GM19035 (cell line): ENCODE data around the gene LDLRAD4.

Source experiments
- ATAC-seq: cut with Tn5 transposase; IDR thresholded peaks from one replicate; pipeline ENCODE4 v1.9.1; 2021; ENCODE audit not compliant: unreplicated experiment

The LDLRAD4 gene

DNA sequence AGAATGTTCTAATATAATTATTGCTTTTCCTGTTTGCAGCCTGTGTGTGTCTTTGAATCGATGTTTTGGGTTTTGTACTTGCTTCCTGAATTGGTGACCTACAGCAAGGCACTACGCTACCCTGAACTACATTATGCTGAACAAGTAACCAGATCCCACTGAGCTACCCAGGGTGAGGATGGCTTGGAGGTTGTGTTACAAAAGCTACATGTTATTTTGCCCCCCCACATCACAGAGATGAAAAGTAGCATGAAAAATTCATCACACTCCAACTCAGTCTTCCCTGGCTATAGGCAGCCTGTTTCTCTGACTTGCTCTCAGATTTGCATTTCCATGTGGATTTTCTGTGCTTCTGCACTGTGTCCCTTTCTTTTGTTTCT lies 162.1 kb downstream of the LDLRAD4 start:
- ATAC-seq = no peak

DNA sequence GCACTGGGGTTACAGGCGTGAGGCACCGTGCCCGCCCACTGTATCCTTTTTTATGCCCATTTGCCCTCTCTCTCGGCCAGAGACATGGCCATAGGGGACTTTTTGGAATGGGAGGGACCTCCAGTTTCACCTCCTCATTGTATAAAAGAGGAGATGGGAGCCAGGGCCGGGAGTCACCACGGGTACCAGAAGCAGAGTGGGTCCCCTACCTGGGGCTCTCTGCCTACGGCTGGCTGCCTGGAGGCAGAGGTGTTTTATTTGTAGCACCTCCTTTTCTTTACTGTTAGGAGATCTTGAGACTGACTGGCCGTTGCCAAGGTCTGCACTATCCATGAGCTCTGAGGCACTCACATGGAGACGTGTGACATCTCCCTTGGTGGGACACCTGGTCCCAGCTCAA lies 162.8 kb downstream of the LDLRAD4 start:
- no peak for ATAC-seq

DNA sequence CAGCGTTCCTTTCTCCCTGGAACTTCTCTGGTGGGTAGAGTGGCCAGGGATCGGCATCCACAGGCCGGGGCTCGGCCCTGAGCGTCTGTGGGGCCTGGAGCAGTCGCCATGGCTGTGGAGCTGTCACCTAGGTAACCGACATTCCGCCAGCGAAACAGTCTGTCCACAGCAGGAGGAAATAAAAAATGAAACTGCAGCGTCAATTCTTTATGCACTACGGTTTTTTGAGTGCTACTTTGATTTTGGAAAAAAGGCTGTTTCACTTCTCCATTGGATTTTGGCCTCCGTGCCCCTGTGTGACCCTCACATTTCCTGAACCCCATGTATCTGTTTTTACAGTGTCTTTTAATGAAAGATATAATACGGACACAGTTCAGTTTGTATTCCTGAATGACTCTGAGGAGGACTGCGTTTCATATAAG lies 163.4 kb downstream of the LDLRAD4 start:
- ATAC-seq = no peak

DNA sequence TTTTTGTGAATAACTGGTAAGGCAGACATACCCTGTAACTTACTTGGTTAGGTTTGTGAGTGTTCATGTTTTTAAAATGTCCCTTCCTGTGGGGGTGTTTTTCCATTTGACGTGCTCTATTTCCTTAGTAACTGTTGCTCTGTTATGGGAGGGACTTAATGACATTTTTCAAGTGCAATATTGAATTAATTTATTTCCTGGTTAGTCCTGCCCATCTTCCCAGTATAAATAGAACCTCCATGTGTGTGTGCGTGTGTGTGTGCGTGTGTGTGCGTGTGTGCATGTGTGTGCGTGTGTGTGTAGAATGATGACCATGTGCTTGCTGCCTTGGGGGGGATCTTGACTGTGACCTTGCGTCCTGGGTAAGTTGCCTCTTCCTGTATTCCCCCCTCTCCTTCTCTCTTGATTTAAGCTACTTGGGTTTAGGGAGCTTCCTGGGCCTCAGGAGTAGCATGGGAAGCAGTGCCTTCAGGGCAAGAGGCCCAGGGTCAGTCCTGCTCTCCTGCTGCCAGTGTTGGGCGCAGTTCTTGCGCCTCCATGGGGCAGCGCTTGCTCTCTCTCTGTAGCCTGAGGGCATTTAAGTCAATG lies 163.9 kb downstream of the LDLRAD4 start:
- ATAC-seq = no peak

DNA sequence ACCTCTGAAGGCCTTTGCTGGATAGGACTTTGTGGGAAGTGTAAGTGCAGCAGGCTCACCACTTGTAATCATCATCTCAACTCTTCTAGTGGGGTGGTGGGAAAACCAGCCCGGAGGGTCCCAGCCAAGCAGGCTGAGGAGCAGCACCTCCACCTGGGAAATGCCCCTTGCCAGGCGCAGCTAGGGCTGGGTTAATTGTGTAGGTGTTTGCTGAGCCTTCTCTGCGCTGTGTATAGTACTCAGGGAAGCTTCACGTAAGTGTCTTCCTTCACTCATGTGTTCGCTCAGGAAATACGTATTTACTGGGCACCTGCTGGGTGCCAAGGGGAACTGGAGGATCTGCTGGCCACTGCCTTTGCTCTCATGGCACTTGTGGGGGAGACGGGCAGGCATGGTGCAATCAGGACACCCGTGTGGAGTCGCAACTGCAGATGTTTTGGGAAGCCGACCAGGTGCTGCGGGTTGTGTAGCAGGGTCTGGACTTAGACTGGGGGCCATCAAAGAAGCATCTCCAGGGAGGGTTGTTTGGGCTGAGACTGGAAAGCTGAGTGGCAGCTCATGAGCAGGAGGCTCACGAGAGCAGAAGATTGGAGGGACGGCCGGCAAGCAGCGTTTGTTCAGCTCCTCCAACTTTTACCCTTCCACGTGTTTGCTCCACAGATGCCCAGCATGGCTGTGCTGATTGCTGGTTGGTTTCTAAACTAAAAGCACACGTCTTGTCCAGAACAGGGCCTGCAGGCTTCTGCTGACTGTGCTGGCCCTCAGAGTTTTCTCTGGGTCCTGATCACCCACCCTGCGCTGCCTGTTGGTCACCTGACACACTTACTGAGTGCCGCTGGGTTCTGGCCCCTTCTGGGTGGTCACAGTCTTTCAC lies 164.6 kb downstream of the LDLRAD4 start:
- ATAC-seq = no peak

DNA sequence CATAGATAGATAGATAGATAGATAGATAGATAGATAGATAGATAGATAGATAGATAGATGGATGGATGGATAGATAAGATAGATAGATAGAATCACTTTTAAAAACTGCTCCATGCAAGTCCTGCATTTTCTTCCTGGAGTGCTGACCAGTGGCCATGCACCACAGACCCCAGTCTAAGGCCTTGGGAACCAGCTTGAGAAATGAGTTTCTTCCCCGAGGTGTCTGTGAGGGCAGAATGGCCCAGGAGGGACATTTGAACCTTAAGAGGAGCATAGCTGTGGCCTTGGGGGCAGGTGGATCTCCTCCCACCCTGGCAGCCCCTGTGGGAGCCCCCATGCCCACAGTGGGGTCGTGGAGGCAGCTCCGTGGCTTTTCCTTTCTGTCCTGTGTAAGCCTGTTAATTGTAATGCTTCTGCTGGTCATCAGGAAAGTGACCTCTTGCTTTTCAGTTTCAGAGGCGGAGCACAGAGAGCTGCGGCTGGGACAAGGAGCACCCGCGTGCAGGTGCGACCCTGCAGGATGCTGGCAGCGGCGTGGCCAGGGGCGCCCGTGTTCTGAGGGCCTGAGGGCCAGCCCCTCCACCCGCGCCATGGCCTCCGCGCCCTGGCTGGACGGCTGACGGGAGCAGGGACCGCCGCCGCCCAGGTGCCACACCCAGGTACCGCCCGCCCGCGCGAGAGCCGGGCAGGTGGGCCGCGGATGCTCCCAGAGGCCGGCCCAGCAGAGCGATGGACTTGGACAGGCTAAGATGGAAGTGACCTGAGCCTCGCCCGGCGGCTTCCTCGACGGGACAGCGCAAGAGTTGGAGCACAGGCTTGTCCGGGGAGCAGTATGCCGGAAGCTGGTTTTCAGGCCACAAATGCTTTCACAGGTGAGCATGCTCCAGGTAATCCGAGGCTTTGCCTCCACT lies 168.6 kb downstream of the LDLRAD4 start:
- ATAC-seq = no peak

DNA sequence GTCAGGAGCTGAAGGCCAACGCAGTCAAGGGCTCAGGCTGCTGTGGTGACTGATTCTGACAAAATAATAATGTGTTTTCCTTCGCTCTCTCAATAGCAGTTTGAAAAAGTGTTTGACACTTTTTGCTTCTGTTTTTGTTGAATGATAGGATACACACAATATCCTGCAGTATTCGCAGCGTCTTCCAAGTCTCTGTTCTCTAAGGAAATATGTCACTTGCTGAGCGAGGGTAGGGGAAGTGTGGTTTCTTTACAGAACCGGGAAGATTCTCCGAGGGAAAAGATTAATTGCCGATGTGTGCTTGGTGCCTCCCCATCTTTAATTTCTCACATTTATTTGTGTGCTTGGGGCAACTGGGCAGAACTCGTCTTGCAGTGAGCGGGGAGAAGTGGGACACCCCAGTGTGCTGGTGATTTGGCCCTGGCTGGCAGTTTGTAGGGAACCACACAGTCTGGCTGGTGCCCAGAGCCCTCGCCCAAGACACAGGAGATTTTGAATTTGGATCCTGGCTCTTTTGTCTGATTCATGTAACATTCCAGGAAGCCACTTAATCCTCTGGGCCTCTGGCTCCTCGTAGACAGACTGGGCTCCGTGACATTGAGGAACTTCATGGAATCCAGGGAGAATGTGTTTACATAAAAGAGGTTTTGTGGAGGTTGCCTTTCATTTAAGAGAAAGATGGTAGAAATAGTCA lies 169.4 kb downstream of the LDLRAD4 start:
- ATAC-seq = no peak

DNA sequence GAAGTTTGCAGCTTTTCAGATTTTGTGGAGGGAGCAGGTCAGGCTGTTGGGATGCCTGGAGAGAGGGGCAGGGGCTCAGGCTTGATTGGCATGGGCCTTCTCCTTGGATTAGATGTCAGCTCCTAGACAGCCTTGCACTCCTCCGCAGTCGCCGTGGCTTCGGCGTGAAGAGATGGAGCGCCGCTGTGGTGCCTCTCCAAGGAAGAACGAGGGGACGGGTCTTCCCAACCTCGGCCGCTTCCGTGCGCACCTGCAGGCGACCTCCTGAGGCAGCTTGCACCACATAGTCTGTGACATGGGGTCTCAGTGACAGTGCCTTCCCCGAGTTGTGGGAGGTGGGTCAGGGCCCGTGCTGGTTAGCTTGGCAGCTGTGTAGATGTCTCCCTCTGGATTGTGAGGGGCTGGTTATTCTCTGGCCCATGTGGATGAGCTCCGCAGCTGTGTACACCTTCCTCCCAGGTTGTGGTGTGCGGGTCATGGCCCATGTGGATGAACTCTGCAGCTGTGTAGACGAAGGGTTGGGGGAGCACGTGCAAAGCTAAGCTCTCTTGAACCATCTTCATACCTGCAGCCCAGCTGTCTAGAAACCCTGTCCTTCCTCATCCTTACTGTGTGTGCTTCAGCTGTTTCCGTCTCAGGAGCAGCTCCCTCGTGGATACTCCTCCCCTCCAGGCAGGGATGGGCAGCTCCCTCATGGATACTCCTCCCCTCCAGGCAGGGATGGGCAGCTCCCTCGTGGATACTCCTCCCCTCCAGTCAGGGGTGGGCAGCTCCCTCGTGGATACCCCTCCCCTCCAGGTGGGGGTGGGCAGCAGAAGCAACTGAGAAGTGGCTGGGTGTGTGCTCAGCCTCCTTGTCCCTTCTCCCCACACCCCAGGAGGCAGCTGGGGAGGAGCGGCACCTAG lies 170.3 kb downstream of the LDLRAD4 start:
- no peak for ATAC-seq

DNA sequence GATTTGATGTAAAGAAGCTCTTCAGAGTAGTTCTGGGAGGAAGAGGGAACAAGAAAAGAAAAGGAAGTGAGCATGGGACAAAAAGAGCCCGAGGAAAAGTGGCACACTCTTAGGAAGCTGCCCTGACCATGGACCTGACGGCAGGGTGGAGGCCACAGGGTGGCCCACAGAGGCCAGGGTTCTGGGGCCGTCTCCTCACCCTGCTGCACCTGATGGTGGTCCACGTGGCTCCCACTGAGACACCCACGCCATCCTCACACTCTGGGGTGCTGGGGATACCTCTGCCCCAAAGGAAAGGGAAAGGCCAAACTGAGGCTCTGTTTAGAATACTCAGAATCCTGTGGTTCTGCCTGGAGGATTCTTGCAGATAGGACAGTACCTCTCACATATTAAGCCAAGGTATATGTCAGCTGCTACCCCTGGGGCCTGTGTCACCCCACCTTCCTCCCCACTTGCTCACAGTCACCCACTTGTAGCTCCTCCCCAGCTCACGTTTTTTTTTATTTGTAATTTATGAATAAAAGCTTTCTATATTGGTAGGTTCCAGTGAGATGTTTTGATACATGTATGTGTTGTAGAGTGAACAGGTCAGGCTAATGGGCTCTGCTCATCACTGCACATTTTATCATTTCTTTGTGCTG lies 171.1 kb downstream of the LDLRAD4 start:
- ATAC-seq = no peak

DNA sequence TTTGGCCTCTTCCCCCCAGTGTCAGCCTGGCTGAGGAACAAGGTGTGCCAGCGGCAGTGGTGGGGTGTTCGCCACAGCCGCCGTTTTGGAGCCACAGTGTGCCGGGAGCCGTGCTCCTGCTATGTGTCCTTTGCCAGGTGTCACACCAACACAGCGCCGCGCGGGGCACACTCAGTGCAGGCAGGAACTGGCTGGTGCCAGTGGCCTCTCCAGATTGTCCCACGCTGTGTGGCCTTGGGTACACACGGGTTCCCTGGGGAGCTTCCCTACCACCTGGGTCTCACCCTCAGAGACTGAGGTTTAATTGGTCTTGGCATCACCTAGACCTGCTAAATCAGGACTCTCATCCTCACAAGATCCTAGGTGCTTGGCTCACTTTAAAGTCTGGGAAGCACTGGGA lies 171.6 kb downstream of the LDLRAD4 start:
- no peak for ATAC-seq

DNA sequence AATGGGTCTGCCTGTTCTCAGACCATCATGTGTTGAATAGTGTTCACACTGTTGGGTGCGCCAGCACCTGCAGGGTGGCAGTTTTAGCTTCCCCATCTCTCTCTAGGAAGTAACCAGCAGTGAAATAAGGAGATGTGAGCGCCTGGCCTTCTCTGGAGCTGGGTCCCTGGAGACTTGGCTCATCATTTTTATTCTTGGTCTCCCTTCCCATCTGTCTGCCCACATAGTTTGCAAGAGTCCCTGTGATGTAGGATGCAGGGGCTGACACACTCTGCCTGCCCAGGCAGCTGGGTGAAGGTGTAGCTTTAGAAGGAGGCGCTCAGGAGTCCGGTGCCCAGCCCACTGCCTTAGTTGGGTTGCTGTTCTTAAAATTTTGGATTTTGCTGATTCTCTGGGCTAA lies 172.2 kb downstream of the LDLRAD4 start:
- ATAC-seq = no peak

DNA sequence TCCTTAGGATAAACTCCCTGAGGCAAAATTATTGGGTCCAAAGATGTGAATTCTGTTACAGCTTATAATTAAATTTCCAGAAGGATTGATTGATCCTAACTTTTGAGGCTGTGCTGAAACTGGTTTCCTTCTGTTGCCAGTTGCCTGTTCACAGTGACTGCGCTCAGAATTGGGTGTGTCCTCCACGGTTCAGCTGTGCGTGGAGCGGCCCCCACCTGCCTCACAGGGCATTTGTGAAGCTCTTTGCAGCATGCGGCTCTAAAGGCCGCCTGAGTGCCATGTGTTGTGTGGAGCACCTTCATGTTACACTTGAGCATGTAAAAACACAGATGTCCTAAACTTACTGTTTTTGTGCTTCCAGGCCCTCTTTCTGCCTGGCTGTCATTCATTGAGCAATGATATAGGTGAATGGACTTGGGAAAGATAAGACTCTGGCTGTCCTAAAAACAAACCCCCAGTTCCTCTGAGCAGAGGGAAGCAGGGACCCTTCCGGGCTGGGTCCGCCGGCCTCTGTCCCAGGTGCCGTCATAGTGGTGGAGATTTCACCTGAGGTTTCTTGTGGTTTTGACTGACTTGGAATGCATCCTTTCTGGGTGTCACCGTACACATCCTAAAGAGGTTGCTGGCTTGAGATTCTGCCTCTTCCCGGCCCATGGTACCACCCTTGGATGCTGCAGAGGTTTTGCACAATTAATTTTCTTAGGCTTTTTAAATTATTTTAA lies 173.6 kb downstream of the LDLRAD4 start:
- no peak for ATAC-seq

DNA sequence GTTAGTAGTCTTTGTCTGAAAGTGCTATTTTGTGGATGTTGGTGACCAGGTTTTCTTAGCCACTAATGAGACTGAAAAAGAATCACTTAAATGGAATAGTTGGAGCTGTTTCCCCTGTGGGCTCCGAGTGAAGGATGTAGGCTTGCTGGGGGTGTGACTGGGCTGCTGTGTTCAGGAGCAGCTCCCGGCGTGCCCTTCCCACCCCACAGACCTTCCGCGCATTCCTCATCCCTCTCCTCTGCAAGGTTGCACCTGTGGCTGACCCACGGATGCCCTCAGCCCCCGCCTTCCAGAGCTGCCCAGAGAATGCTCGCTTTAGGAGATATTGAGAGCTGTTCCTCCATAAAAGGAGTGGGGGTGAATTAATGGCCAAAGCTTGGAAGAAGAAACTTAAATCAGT lies 174.3 kb downstream of the LDLRAD4 start:
- no peak for ATAC-seq

DNA sequence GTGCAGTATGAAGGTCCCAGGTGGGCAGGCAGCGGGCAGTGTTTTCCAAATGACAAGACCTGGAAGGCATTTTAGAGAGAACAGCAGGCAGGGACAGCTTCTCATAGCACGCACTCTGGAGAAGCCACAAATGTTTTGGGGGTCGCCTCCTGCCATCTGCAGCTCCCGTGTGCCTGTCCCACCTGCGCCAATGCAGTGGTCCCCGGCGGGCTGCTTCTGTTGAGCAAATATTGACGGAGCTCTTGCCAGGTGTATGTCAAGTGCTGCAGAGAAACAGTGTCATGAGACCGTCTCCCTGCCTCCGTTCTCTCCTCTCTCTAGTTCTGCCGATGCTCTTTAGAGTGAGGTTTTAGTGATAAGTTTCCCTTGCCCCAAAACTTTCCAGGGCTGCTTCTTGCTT lies 174.8 kb downstream of the LDLRAD4 start:
- ATAC-seq = no peak

DNA sequence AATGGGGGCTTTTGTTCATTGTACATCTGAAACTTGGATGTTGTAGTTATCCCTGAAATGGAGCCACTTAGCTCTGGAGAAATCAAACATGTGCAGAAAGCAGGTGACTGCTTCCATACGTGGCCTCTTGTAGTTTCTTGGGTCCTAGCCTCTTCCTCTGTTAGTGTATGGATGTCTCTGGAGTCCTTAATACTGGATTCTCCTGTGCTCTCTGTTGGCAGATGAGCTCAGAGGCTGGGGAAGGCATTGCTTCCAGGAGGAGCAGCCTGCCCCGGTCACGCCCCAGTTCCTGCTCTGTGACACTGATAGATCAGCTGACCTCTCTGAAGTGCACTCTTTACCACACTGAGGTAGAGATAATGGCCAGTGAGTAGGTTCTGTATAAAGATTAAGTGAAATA lies 176.2 kb downstream of the LDLRAD4 start:
- ATAC-seq = no peak

DNA sequence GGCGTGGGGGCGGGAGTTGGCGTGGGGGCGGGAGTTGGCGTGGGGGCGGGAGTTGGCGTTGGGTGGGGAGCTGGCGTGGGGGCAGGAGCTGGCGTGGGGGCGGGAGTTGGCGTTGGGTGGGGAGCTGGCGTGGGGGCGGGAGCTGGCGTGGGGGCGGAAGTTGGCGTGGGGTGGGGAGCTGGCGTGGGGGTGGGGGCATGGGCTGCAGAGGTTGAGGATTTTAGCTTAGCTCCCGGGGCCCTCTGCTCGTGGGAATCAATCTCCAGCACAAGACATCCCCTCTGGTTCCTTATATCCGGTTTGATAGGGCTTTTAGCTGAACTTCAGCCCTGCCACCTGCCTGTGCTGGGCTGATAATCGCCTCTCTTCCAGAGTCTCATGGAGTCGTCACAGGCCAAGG lies 177.0 kb downstream of the LDLRAD4 start:
- no peak for ATAC-seq

DNA sequence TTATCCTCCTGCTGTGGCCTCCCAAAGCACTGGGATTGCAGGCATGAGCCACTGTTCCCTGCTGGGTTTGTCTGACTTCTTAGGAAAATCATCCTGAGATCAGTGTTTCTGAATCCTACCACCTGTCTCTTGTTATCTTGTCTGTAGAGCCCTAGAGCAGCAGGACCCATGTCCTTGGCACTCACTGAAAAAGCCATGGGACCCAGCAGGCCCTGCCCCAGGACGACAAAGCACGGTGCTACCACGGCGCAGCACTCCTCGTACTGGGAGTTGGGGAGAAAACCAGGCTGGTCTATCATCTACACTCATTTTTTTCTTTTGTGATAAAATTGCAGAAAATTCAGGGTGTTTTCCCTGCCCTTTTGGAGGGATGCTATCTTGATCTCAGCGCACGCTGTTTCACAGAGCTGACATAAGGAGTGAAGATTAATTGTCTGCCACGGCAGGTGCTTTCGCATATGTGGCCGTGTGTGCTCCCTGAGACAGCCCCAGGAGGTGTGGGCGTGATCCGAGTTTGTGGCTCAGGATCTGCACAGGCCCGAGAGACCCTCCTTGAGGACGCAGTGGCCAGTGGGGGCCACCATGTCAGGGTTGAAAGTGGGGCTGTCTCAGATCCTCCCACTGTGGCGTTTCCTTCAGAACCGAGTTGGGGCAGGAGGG lies 179.1 kb downstream of the LDLRAD4 start:
- no peak for ATAC-seq

DNA sequence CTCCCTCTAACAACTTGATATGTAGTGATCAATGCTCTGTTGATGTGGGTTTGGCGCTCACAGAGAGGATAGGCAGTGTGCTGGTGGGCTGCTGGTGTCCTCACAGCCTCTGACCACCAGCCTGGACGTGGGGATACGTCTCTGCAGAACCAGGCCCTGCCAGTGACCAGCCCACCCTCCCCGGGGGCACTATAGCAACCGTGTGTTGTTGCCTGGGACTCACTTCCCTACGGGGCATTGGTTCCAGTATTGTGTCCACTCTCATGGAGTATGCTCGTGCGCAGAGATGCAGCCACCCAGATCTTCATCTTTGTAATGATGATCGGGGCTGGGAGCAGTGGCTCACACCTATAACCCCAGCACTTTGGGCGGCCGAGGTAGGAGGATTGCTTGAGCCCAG lies 180.1 kb downstream of the LDLRAD4 start:
- ATAC-seq = no peak
